GM12878 (cell line): ENCODE data around the gene C1QTNF8. TPM values are rescaled to one million over a fixed set of nuclear protein-coding genes. Genes with fewer than 3 reads are reported as not detected.
A peak's percentile ranks its signal among the peaks of the same experiment; 100 is the strongest.

Experiments used
- ATAC-seq: fragments of 200-7000 bp; cut with Tn5 transposase; 3 replicates; pipeline ENCODE4 v1.9.1; 2020; ENCODE audit warnings: mild to moderate bottlenecking, moderate library complexity
- BruUV-seq: library from RNA; stranded (reverse); fragments of 400-500 nt; replicated peaks from 2 replicates; lab custom pipeline; 2021; lab: Mats Ljungman, UMichigan
- CTCF ChIA-PET: fragments of 300-600 bp; sonication (Branson Sonifier 250); formaldehyde crosslinking; extraction: SDS; loops from one replicate; lab custom pipeline; 2021; ENCODE audit warnings: inconsistent platforms; lab: Yijun Ruan, JAX
- POLR2A ChIA-PET: fragments of 350-600 bp; formaldehyde crosslinking; extraction: SDS; loops from one replicate; lab custom pipeline; 2021; ENCODE audit warnings: inconsistent platforms; lab: Charles Lee
- RAD21 ChIA-PET: fragments of 300-600 bp; sonication (Branson Sonifier 250); formaldehyde crosslinking; loops from one replicate; lab custom pipeline; 2023; ENCODE audit warnings: antibody characterized with exemption; ENCODE audit not compliant: unreplicated experiment; lab: Charles Lee
- SMC1A ChIA-PET: fragments of 300-600 bp; sonication (Branson Sonifier 250); formaldehyde crosslinking; loops from one replicate; lab custom pipeline; 2023; ENCODE audit not compliant: unreplicated experiment, uncharacterized antibody; lab: Charles Lee
- DNase-seq: peaks from one replicate; pipeline ENCODE4 v3.0.0-alpha.2; 2011; ENCODE audit warnings: low read depth, low spot score
- FAIRE-seq: peaks from 3 replicates; lab custom pipeline; 2011; peaks lifted over from hg19 to GRCh38; lab: Jason Lieb, UNC
- H2AFZ ChIP-seq: 2 replicates; pipeline ENCODE4 v1.6.0; 2011; ENCODE audit warnings: low read depth, low read length, control low read depth; ENCODE audit not compliant: control insufficient read depth
- H3K27ac ChIP-seq: 2 replicates; pipeline ENCODE4 v1.5.1; 2011; ENCODE audit warnings: control low read depth; ENCODE audit not compliant: control insufficient read depth, insufficient read depth
- H3K27me3 ChIP-seq, 2 experiments: replicated peaks in 1 of 2; 2 replicates each; pipeline versions ENCODE4 v1.6.0 to v1.6.1; 2011; ENCODE audit warnings: low read length in 1 of 2; ENCODE audit not compliant: control insufficient read depth in 2 of 2, insufficient read depth in 2 of 2
- H3K36me3 ChIP-seq, 2 experiments: 2 replicates each; pipeline ENCODE4 v1.5.1; 2011; ENCODE audit warnings: low read length in 1 of 2; ENCODE audit not compliant: control insufficient read depth in 2 of 2, insufficient read depth in 2 of 2
- H3K4me1 ChIP-seq: 2 replicates; pipeline ENCODE4 v1.6.1; 2011; ENCODE audit warnings: mild to moderate bottlenecking, low read length, moderate library complexity, mixed read lengths; ENCODE audit not compliant: control insufficient read depth, insufficient read depth
- H3K4me2 ChIP-seq: 2 replicates; pipeline ENCODE4 v1.6.0; 2011; ENCODE audit warnings: control low read depth; ENCODE audit not compliant: control insufficient read depth, insufficient read depth
- H3K4me3 ChIP-seq: fragments of 200-600 bp; sonication (generic); 2 replicates; pipeline ENCODE4 v1.5.1; 2016
- H3K79me2 ChIP-seq: 2 replicates; pipeline ENCODE4 v1.6.0; 2011; ENCODE audit warnings: low read length; ENCODE audit not compliant: control insufficient read depth, insufficient read depth
- H3K9ac ChIP-seq: 2 replicates; pipeline ENCODE4 v1.8.0; 2011; ENCODE audit warnings: low read length, control low read depth, mixed read lengths; ENCODE audit not compliant: control insufficient read depth, insufficient read depth
- H3K9me3 ChIP-seq: replicated peaks from 3 replicates; pipeline ENCODE4 v1.5.1; 2011; ENCODE audit warnings: mild to moderate bottlenecking, low read length; ENCODE audit not compliant: control insufficient read depth, insufficient read depth
- H4K20me1 ChIP-seq: 2 replicates; pipeline ENCODE4 v1.6.0; 2011; ENCODE audit not compliant: control insufficient read depth, insufficient read depth
- BMI1 ChIP-seq: fragments of 450-650 bp; IDR thresholded peaks from 2 replicates; pipeline ENCODE4 v1.6.1; 2016; ENCODE audit warnings: mild to moderate bottlenecking, moderate library complexity, borderline replicate concordance
- ESRRA ChIP-seq: IDR thresholded peaks from 2 replicates; pipeline ENCODE4 v1.6.1; 2012; ENCODE audit warnings: mild to moderate bottlenecking, low read length, improper control_type of control experiment
- EZH2 ChIP-seq: IDR thresholded peaks from 2 replicates; pipeline ENCODE4 v1.6.1; 2012; ENCODE audit warnings: low read depth, mild to moderate bottlenecking, control low read depth, inconsistent platforms, low read length, borderline replicate concordance; ENCODE audit not compliant: control insufficient read depth
- FOXM1 ChIP-seq: IDR thresholded peaks from 2 replicates; pipeline ENCODE4 v1.6.1; 2012; ENCODE audit warnings: low read depth, mild to moderate bottlenecking, inconsistent platforms, low read length, moderate library complexity
- GATAD2B ChIP-seq: fragments of 450-650 bp; conservative IDR thresholded peaks from 2 replicates; pipeline ENCODE4 v1.6.1; 2017; ENCODE audit warnings: low read depth, mild to moderate bottlenecking, moderate library complexity
- HDAC2 ChIP-seq: fragments of 200-600 bp; sonication (generic); IDR thresholded peaks from 2 replicates; pipeline ENCODE4 v1.6.1; 2017
- RCOR1 ChIP-seq: conservative IDR thresholded peaks from 2 replicates; pipeline ENCODE4 v1.6.1; 2012; ENCODE audit warnings: low read depth, low read length, improper control_type of control experiment
- SMAD5 ChIP-seq: IDR thresholded peaks from 2 replicates; pipeline ENCODE4 v1.6.1; 2016; ENCODE audit warnings: antibody characterized with exemption, low read depth
- SMARCA5 ChIP-seq: fragments of 450-650 bp; IDR thresholded peaks from 2 replicates; pipeline ENCODE4 v1.6.1; 2017; ENCODE audit warnings: mild to moderate bottlenecking
- SREBF1 ChIP-seq: IDR thresholded peaks from 2 replicates; pipeline ENCODE4 v1.6.1; 2012; ENCODE audit warnings: mild to moderate bottlenecking, low read length
- SREBF2 ChIP-seq: IDR thresholded peaks from 2 replicates; pipeline ENCODE4 v1.6.1; 2012; ENCODE audit warnings: mild to moderate bottlenecking, low read length
- STAT1 ChIP-seq: fragments of 450-650 bp; conservative IDR thresholded peaks from 2 replicates; pipeline ENCODE4 v1.6.1; 2014; ENCODE audit warnings: antibody characterized with exemption, mild to moderate bottlenecking
- SUPT20H ChIP-seq: IDR thresholded peaks from 2 replicates; pipeline ENCODE4 v1.6.1; 2011; ENCODE audit warnings: low read depth, mild to moderate bottlenecking, low read length, moderate library complexity, borderline replicate concordance; ENCODE audit not compliant: control insufficient read depth
- TBL1XR1 ChIP-seq: IDR thresholded peaks from 2 replicates; pipeline ENCODE4 v1.6.1; 2012; ENCODE audit warnings: low read depth, low read length, improper control_type of control experiment
- ZSCAN29 ChIP-seq: fragments of 450-650 bp; IDR thresholded peaks from 2 replicates; pipeline ENCODE4 v1.6.1; 2017; ENCODE audit warnings: mild to moderate bottlenecking, moderate library complexity
- WGBS: methylation state at CpG from one replicate; pipeline ENCODE4 v1.1.6; 2016; ENCODE audit warnings: low lambda C conversion rate; ENCODE audit not compliant: insufficient replicate concordance, insufficient coverage; ENCODE audit errors: missing lambda C conversion rate; 5-methylcytosine and 5-hydroxymethylcytosine counted together
- in situ Hi-C: fragments of 300-500 bp; cut with MboI; formaldehyde crosslinking; loops from 9 replicates; pipeline ENCODE4 v1.14.3; 2018; ENCODE audit warnings: mixed read lengths
- intact Hi-C: fragments of 100-400 bp; cut with micrococcal nuclease; formaldehyde crosslinking; loops from one replicate; pipeline ENCODE4 v1.14.2; 2022; ENCODE audit not compliant: unreplicated experiment
- polyA plus RNA-seq, 11 experiments: library from polyadenylated mRNA; depleted of rRNA in 4 of 11; unstranded in 6 of 11; stranded (reverse) in 5 of 11; fragments of >200 nt; fragmentation: Nextera tagmentation in 4 of 11; fragmentation: Illumina TruSeq in 1 of 11; extraction: Ambion mirVana in 4 of 11; extraction: Trizol in 1 of 11; gene quantifications; 1 replicate in 1 of 11; 2 replicates in 10 of 11; pipeline versions ENCODE4 v1.2.1 to v1.2.3, GENCODE V29; 2011 to 2016; ENCODE audit warnings: inconsistent platforms in 2 of 11, missing spikeins in 2 of 11, low read depth in 1 of 11
- total RNA-seq, 4 experiments: library from RNA; depleted of rRNA in 3 of 4; stranded (reverse); fragments of >200 nt in 3 of 4; fragmentation: Illumina TruSeq in 1 of 4; extraction: Trizol in 1 of 4; gene quantifications; 2 replicates each; pipeline versions ENCODE4 v1.2.1 to v1.2.3, GENCODE V29; 2013 to 2021
- TF ChIP-seq, protein P1 (sequence below): fragments of 450-650 bp; formaldehyde crosslinking; IDR thresholded peaks from 2 replicates; pipeline ENCODE4 v1.5.0; 2022; ENCODE audit warnings: mild to moderate bottlenecking, missing genetic modification characterization
- TF ChIP-seq, protein P2 (sequence below): fragments of 450-650 bp; IDR thresholded peaks from 2 replicates; pipeline ENCODE4 v1.6.1; 2016; ENCODE audit warnings: mild to moderate bottlenecking

The C1QTNF8 gene
- total and polyA plus RNA-seq, 10 of the 15 experiments (the other 5 are each of a cell fraction or from before 2014, with no cell fraction given): not detected

DNA sequence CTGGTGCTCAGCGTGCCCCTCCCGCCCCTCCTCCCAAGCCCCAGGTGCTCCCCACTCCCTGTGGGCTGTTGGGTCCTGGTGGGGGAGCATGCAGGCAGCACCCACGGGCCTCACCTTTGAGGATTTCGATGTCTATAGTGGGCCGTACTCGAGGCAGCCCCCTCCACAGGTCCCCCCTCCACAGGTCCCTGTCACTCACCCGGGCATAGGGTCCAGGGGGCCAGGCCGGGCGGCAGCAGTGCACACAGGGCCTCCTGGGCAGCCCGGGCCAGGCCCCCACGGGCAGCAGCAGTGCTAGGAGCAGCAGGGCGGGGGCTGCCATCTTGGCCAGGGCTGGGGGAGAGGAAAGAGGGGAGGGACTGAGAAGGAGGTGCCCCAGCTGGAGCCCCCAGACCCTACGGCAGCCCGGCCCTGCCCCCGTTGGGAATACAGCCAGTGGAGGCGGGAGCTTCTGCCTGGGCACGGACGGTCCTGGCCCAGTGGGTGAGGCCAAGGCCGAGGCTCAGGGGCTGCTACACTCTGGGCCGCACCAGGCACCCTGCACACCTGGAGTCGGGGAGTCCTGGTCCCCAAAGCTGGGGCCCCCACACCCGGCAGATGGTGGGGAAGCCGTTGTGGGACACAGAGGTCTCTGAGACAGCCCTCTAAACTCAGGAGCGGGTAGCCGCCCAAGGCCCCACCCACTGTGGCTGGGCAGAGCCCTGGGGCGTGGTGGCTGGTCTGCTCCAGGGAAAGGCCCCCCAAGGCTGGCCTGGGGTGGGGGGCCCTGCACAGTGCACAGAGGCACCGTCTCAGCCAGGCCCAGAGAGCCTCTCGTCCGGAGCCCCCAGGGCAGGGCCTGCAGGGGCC, 1.2 kb downstream of the C1QTNF8 start:
- no peaks in the 10 kb centered on the region for H3K4me1 ChIP-seq
- H3K27ac ChIP-seq: no peak overlapping the region
- ChIA-PET RAD21 (no interaction called here), SMC1A (no interaction called here)
- WGBS: 48% methylated on average over 27 of the region's 29 CpGs
- DNase-seq (no peak), FAIRE-seq (no peak)
- no peaks in the 10 kb centered on the region for H4K20me1 ChIP-seq
- H3K79me2 ChIP-seq: no peaks in the 10 kb centered on the region
- no peak overlapping the region for H3K4me2 ChIP-seq
- H3K9ac ChIP-seq: no peak overlapping the region
- in situ Hi-C loops: no loop called here
- H2AFZ ChIP-seq: no peak overlapping the region
- intact Hi-C loops: no loop called here
- TF ChIP-seq, protein P1, sequence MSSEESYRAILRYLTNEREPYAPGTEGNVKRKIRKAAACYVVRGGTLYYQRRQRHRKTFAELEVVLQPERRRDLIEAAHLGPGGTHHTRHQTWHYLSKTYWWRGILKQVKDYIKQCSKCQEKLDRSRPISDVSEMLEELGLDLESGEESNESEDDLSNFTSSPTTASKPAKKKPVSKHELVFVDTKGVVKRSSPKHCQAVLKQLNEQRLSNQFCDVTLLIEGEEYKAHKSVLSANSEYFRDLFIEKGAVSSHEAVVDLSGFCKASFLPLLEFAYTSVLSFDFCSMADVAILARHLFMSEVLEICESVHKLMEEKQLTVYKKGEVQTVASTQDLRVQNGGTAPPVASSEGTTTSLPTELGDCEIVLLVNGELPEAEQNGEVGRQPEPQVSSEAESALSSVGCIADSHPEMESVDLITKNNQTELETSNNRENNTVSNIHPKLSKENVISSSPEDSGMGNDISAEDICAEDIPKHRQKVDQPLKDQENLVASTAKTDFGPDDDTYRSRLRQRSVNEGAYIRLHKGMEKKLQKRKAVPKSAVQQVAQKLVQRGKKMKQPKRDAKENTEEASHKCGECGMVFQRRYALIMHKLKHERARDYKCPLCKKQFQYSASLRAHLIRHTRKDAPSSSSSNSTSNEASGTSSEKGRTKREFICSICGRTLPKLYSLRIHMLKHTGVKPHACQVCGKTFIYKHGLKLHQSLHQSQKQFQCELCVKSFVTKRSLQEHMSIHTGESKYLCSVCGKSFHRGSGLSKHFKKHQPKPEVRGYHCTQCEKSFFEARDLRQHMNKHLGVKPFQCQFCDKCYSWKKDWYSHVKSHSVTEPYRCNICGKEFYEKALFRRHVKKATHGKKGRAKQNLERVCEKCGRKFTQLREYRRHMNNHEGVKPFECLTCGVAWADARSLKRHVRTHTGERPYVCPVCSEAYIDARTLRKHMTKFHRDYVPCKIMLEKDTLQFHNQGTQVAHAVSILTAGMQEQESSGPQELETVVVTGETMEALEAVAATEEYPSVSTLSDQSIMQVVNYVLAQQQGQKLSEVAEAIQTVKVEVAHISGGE (CRISPR knock-in tag): no peak
- TF ChIP-seq RCOR1 (no peak), STAT1 (no peak), SREBF2 (no peak), HDAC2 (no peak), SREBF1 (no peak), ESRRA (no peak), SUPT20H (no peak), FOXM1 (no peak), BMI1 (no peak), SMARCA5 (no peak), ZSCAN29 (no peak), GATAD2B (no peak), SMAD5 (no peak), EZH2 (no peak), TBL1XR1 (no peak)
- TF ChIP-seq, protein P2, sequence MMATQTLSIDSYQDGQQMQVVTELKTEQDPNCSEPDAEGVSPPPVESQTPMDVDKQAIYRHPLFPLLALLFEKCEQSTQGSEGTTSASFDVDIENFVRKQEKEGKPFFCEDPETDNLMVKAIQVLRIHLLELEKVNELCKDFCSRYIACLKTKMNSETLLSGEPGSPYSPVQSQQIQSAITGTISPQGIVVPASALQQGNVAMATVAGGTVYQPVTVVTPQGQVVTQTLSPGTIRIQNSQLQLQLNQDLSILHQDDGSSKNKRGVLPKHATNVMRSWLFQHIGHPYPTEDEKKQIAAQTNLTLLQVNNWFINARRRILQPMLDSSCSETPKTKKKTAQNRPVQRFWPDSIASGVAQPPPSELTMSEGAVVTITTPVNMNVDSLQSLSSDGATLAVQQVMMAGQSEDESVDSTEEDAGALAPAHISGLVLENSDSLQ: no peak
- TF ChIP-seq, all 136 proteins: peak for 0
- POLR2A ChIA-PET: no interaction called here
- BruUV-seq: no TSS peak
- Histone ChIP-seq H3K9me3 (no peaks in the 10 kb centered on the region), H3K36me3 (no peaks in the 10 kb centered on the region), H3K4me3 (no peak overlapping the region), H3K27me3 (no peaks in the 10 kb centered on the region)
- peak; percentile 35 for ATAC-seq
- CTCF ChIA-PET: no interaction called here
